PC-3 (cell line): ENCODE results near the gene RNF125. TPM values are rescaled to one million over a fixed set of nuclear protein-coding genes. Genes with fewer than 3 reads are reported as not detected.
"Not testable (repeated sequence)": the region's sequence is repeated elsewhere in the genome, so short reads cannot be mapped to it uniquely, and the experiment has no call there.

Experiments
- ATAC-seq: fragments of 200-7000 bp; cut with Tn5 transposase; 2 replicates; pipeline ENCODE4 v1.9.1; 2020; ENCODE audit warnings: mild to moderate bottlenecking, moderate library complexity
- BruUV-seq: library from RNA; stranded (reverse); fragments of 400-500 nt; replicated peaks from 2 replicates; lab custom pipeline; 2021; lab: Mats Ljungman, UMichigan
- CTCF ChIA-PET: fragments of 300-600 bp; sonication (Branson Sonifier 250); formaldehyde crosslinking; loops from one replicate; lab custom pipeline; 2022; ENCODE audit warnings: antibody characterized with exemption; lab: Charles Lee
- POLR2A ChIA-PET: fragments of 300-600 bp; sonication (Branson Sonifier 250); formaldehyde crosslinking; loops from one replicate; lab custom pipeline; 2022; ENCODE audit warnings: antibody characterized with exemption; ENCODE audit not compliant: unreplicated experiment; lab: Charles Lee
- DNase-seq: peaks from one replicate; pipeline ENCODE4 v3.0.0-alpha.2; 2015
- H2AFZ ChIP-seq: fragments of 300-600 bp; sonication (generic); 2 replicates; pipeline ENCODE4 v1.6.0; 2016; ENCODE audit warnings: antibody characterized with exemption, low read length
- H3F3A ChIP-seq: fragments of 300-600 bp; sonication (generic); one replicate; pipeline ENCODE4 v1.6.0; 2017; ENCODE audit warnings: antibody characterized with exemption, low read length, control low read depth, mild to moderate bottlenecking; ENCODE audit not compliant: unreplicated experiment
- H3K27ac ChIP-seq: fragments of 300-600 bp; sonication (generic); 2 replicates; pipeline ENCODE4 v1.5.1; 2016; ENCODE audit warnings: mild to moderate bottlenecking, low read length
- H3K27me3 ChIP-seq: fragments of 300-600 bp; sonication (generic); 2 replicates; pipeline ENCODE4 v1.6.1; 2016; ENCODE audit warnings: low read length, mixed read lengths
- H3K36me3 ChIP-seq: fragments of 300-600 bp; sonication (generic); 2 replicates; pipeline ENCODE4 v1.6.1; 2016; ENCODE audit warnings: low read depth, mixed run types, low read length, mixed read lengths
- H3K4me1 ChIP-seq: fragments of 300-600 bp; sonication (generic); 2 replicates; pipeline ENCODE4 v1.5.1; 2016; ENCODE audit warnings: low read length; ENCODE audit not compliant: insufficient read depth
- H3K4me2 ChIP-seq: fragments of 300-600 bp; sonication (generic); 2 replicates; pipeline ENCODE4 v1.6.0; 2016; ENCODE audit warnings: low read length
- H3K4me3 ChIP-seq: fragments of 300-600 bp; sonication (generic); 2 replicates; pipeline ENCODE4 v1.5.1; 2016; ENCODE audit warnings: mild to moderate bottlenecking, low read length, mixed read lengths
- H3K79me2 ChIP-seq: fragments of 300-600 bp; sonication (generic); 2 replicates; pipeline ENCODE4 v1.6.1; 2017; ENCODE audit warnings: low read length, mixed read lengths
- H3K9ac ChIP-seq: fragments of 300-600 bp; sonication (generic); 2 replicates; pipeline ENCODE4 v1.6.0; 2016; ENCODE audit warnings: mild to moderate bottlenecking, low read length
- H3K9me2 ChIP-seq: fragments of 300-600 bp; sonication (generic); replicated peaks from 2 replicates; pipeline ENCODE4 v1.6.1; 2016; ENCODE audit warnings: mixed run types, low read length, mixed read lengths
- H3K9me3 ChIP-seq: fragments of 300-600 bp; sonication (generic); 2 replicates; pipeline ENCODE4 v1.6.1; 2016; ENCODE audit warnings: low read length, mixed read lengths
- H4K20me1 ChIP-seq: fragments of 300-600 bp; sonication (generic); 2 replicates; pipeline ENCODE4 v1.6.1; 2016; ENCODE audit warnings: low read length, mixed read lengths
- EZH2 ChIP-seq: fragments of 300-600 bp; sonication (generic); IDR thresholded peaks from one replicate; pipeline ENCODE4 v1.6.1; 2017; ENCODE audit warnings: antibody characterized with exemption, mild to moderate bottlenecking, low read length; ENCODE audit not compliant: unreplicated experiment
- EZH2phosphoT487 ChIP-seq: fragments of 300-600 bp; sonication (generic); IDR thresholded peaks from 2 replicates; pipeline ENCODE4 v1.6.1; 2018; ENCODE audit warnings: mild to moderate bottlenecking, antibody characterized with exemption, low read length, borderline replicate concordance
- intact Hi-C: fragments of 100-400 bp; cut with micrococcal nuclease; formaldehyde crosslinking; loops from 2 replicates; pipeline ENCODE4 v1.9.0; 2023
- total RNA-seq: library from RNA; depleted of rRNA; stranded (reverse); fragments of >200 nt; gene quantifications from 2 replicates; pipeline ENCODE4 v1.2.3, GENCODE V29; 2014
- TF ChIP-seq, protein P1 (sequence below): fragments of 300-600 bp; sonication (generic); conservative IDR thresholded peaks from 2 replicates; pipeline ENCODE4 v1.5.1; 2017; ENCODE audit warnings: antibody characterized with exemption, low read depth, mild to moderate bottlenecking, low read length

Gene RNF125
- total RNA-seq, 1 experiment from 2014 or later: 1.1 TPM

DNA sequence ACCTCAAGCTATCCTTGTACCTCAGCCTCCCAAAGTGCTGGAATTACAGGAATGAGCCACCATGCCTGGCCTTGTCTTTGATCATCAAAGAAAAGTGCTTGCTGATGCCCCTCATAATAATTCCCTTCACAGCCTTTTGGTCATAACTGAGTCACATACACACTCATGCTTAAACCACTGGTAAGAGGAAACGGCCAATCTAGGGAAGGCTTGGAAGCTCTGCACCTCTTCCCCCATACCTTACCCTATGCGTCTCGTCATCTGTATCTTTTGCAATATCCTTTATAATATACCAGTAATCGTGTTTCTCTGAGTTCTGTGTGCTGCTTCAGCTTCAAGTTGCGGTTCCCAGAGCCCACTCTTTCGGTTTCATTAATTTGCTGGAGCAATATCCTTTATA lies 68.3 kb downstream of the RNF125 start:
- TF ChIP-seq EZH2phosphoT487 (no peak), EZH2 (no peak)
- TF ChIP-seq, protein P1, sequence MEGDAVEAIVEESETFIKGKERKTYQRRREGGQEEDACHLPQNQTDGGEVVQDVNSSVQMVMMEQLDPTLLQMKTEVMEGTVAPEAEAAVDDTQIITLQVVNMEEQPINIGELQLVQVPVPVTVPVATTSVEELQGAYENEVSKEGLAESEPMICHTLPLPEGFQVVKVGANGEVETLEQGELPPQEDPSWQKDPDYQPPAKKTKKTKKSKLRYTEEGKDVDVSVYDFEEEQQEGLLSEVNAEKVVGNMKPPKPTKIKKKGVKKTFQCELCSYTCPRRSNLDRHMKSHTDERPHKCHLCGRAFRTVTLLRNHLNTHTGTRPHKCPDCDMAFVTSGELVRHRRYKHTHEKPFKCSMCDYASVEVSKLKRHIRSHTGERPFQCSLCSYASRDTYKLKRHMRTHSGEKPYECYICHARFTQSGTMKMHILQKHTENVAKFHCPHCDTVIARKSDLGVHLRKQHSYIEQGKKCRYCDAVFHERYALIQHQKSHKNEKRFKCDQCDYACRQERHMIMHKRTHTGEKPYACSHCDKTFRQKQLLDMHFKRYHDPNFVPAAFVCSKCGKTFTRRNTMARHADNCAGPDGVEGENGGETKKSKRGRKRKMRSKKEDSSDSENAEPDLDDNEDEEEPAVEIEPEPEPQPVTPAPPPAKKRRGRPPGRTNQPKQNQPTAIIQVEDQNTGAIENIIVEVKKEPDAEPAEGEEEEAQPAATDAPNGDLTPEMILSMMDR: no peak
- DNase-seq (peak; percentile 54), ATAC-seq (peak; percentile 10; the same call in 1 of the 2 replicates)
- H3K4me2 ChIP-seq: no peak overlapping the region
- intact Hi-C loops: no loop called here
- CTCF ChIA-PET: no interaction called here
- no peaks in the 10 kb centered on the region for H3K36me3 ChIP-seq
- no TSS peak for BruUV-seq
- H3K9me2 ChIP-seq: no peaks in the 10 kb centered on the region
- no peaks in the 10 kb centered on the region for H3K79me2 ChIP-seq
- peaks cover 10% of the 10 kb centered on the region for H3K4me1 ChIP-seq
- H3K9me3 ChIP-seq: no peaks in the 10 kb centered on the region
- no peaks in the 10 kb centered on the region for H3K27me3 ChIP-seq
- no peak overlapping the region for H2AFZ ChIP-seq
- POLR2A ChIA-PET: no interaction called here
- no peak overlapping the region for H3K4me3 ChIP-seq
- no peak overlapping the region for H3K9ac ChIP-seq
- H3K27ac ChIP-seq: no peak overlapping the region
- no peaks in the 10 kb centered on the region for H4K20me1 ChIP-seq
- no peaks in the 10 kb centered on the region for H3F3A ChIP-seq

DNA sequence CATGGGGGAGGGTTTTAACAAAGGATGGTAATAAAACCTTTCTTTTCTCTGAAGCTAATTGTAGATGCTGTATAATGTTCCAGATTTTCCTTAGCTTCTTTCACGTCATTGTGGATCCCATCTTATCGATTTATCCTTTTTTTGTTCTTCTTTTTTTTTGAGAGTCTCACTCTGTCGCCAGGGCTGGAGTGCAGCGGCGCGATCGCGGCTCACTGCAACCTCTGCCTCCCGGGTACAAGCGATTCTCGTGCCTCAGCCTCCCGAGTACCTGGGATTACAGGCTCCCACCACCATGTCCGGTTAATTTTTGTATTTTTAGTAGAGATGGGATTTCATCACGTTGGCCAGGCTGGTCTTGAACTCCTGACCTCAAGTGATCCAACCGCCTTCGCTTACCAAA lies 72.2 kb downstream of the RNF125 start:
- not testable (repeated sequence) for H3K9me2 ChIP-seq, BruUV-seq
- POLR2A ChIA-PET: interaction anchor here (0.7 kb wide), 1 partner anchor 103 kb away, joined by 4 read pairs; no protein-coding TSS in a partner anchor

DNA sequence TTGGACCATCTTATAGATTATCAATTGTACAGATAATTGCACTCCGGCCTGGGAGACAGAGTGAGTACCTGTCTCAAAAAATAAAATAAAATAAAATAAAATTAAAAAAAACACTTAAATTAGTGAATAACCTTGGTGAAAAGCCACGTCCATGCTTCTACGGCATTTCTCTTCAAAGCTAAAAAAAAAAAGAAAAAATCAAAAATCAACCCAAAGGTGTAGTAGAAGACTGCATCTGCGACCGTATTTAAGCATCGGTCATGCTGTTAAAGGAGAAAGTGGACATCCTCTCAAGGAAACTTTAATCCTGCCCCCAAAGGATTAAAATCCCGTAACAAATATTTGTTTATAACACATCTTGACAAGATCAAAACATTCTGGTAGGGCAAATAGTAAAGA lies 72.7 kb downstream of the RNF125 start:
- POLR2A ChIA-PET: interaction anchor here (0.6 to 0.7 kb wide), 2 partner anchors 104 to 152 kb away, joined by 4 to 6 read pairs; no protein-coding TSS in a partner anchor
- intact Hi-C loops: no loop called here

More for the DNA sequence above, 72.2 kb downstream of the RNF125 start:
- H3K9ac ChIP-seq, H3K36me3 ChIP-seq, DNase-seq, H3F3A ChIP-seq, H3K4me1 ChIP-seq, H3K27me3 ChIP-seq, H3K4me2 ChIP-seq, H3K9me3 ChIP-seq, H2AFZ ChIP-seq, H3K27ac ChIP-seq, H4K20me1 ChIP-seq, intact Hi-C loops, H3K4me3 ChIP-seq, ATAC-seq: not testable (repeated sequence)
- CTCF ChIA-PET: interaction anchor here (0.6 kb wide), 1 partner anchor 61 kb away, joined by 3 read pairs; no protein-coding TSS in a partner anchor
- peaks cover 33% of the 10 kb centered on the region for H3K79me2 ChIP-seq

More for the DNA sequence above, 72.7 kb downstream of the RNF125 start:
- no peaks in the 10 kb centered on the region for H3K36me3 ChIP-seq
- H3K9ac ChIP-seq: peak overlapping the region; percentile 83
- H3K27me3 ChIP-seq: no peaks in the 10 kb centered on the region
- no peaks in the 10 kb centered on the region for H3K9me2 ChIP-seq
- H3K4me2 ChIP-seq: peak overlapping the region; percentile 85
- ATAC-seq (no peak), DNase-seq (no peak)
- peak overlapping the region; percentile 79 for H3K27ac ChIP-seq
- peak overlapping the region; percentile 82 for H2AFZ ChIP-seq
- H3K4me1 ChIP-seq: peaks cover 3% of the 10 kb centered on the region; the same call in 1 of the 2 replicates
- H3K9me3 ChIP-seq: no peaks in the 10 kb centered on the region
- peaks cover 38% of the 10 kb centered on the region for H3K79me2 ChIP-seq
- H4K20me1 ChIP-seq: peaks cover 4% of the 10 kb centered on the region
- H3K4me3 ChIP-seq: peak overlapping the region; percentile 65
- TF ChIP-seq EZH2 (no peak), EZH2phosphoT487 (no peak)
- TF ChIP-seq, protein P1: no peak
- CTCF ChIA-PET: interaction anchor here (0.6 kb wide), 1 partner anchor 60 kb away, joined by 3 read pairs; no protein-coding TSS in a partner anchor
- H3F3A ChIP-seq: no peaks in the 10 kb centered on the region
- BruUV-seq: no TSS peak
